HUES64 (cell line): Measurements from ENCODE around the gene CGA.

ENCODE experiments used
- H3K27ac ChIP-seq: 2 replicates; pipeline ENCODE4 v1.7.0; 2013; ENCODE audit warnings: low read depth, low read length, inconsistent platforms
- H3K27me3 ChIP-seq: 2 replicates; pipeline ENCODE4 v1.6.1; 2013; ENCODE audit warnings: mild to moderate bottlenecking, low read length; ENCODE audit not compliant: insufficient read depth
- H3K36me3 ChIP-seq: 2 replicates; pipeline ENCODE4 v1.6.1; 2013; ENCODE audit warnings: mild to moderate bottlenecking, low read length; ENCODE audit not compliant: insufficient read depth
- H3K4me1 ChIP-seq: 2 replicates; pipeline ENCODE4 v1.6.1; 2013; ENCODE audit warnings: mild to moderate bottlenecking, low read length, moderate library complexity; ENCODE audit not compliant: insufficient read depth
- H3K4me3 ChIP-seq: 2 replicates; pipeline ENCODE4 v1.5.1; 2013; ENCODE audit warnings: mild to moderate bottlenecking, low read length, moderate library complexity
- H3K9ac ChIP-seq: 2 replicates; pipeline ENCODE4 v1.6.1; 2013; ENCODE audit warnings: mild to moderate bottlenecking, low read depth, low read length
- H3K9me3 ChIP-seq: 2 replicates; pipeline ENCODE4 v1.6.1; 2013; ENCODE audit warnings: low read depth, low read length; ENCODE audit not compliant: insufficient read depth
- WGBS: fragments of 150-250, 120-280 bp; methylation state at CpG from one replicate; pipeline ENCODE4 v1.1.7; 2013; ENCODE audit warnings: missing lambda C conversion rate; 5-methylcytosine and 5-hydroxymethylcytosine counted together

CGA gene

GRCh38 chr6:87089135-87089534 is 5.8 kb downstream of the CGA start:
- H3K9ac ChIP-seq, result no peak overlapping the region
- no peaks in the 10 kb centered on the region for H3K36me3 ChIP-seq
- no peaks in the 10 kb centered on the region for H3K9me3 ChIP-seq
- WGBS, result 100% methylated on average over 1 of the region's 2 CpGs
- no peaks in the 10 kb centered on the region for H3K27me3 ChIP-seq
- H3K4me3 ChIP-seq, result no peak overlapping the region
- no peak overlapping the region for H3K27ac ChIP-seq
- H3K4me1 ChIP-seq, result no peaks in the 10 kb centered on the region

GRCh38 chr6:87088076-87088475 is 6.8 kb downstream of the CGA start:
- WGBS, result 92% methylated on average over 4 of the region's 4 CpGs
- H3K9ac ChIP-seq, result no peak overlapping the region
- no peak overlapping the region for H3K27ac ChIP-seq
- no peak overlapping the region for H3K4me3 ChIP-seq
- H3K4me1 ChIP-seq, result no peaks in the 10 kb centered on the region
- no peaks in the 10 kb centered on the region for H3K27me3 ChIP-seq
- H3K36me3 ChIP-seq, result no peaks in the 10 kb centered on the region
- H3K9me3 ChIP-seq, result no peaks in the 10 kb centered on the region

GRCh38 chr6:87082160-87082721 is 12.7 kb downstream of the CGA start:
- 87% methylated on average over 2 of the region's 2 CpGs for WGBS
- no peaks in the 10 kb centered on the region for H3K27me3 ChIP-seq
- H3K9me3 ChIP-seq, result no peaks in the 10 kb centered on the region
- no peak overlapping the region for H3K9ac ChIP-seq
- H3K4me3 ChIP-seq, result no peak overlapping the region
- no peak overlapping the region for H3K27ac ChIP-seq
- no peaks in the 10 kb centered on the region for H3K4me1 ChIP-seq
- H3K36me3 ChIP-seq, result no peaks in the 10 kb centered on the region

- Histone ChIP-seq H3K36me3 (no peaks in the 10 kb centered on the region), H3K4me3 (no peak overlapping the region)
- 35% methylated on average over 8 of the region's 8 CpGs for WGBS
Measured at GRCh38 chr6:87078983-87079616, 15.8 kb downstream of the CGA start.

GRCh38 chr6:87075168-87075567 is 19.7 kb downstream of the CGA start:
- 91% methylated on average over 2 of the region's 2 CpGs for WGBS
- H3K36me3 ChIP-seq, result no peaks in the 10 kb centered on the region
- no peaks in the 10 kb centered on the region for H3K27me3 ChIP-seq
- H3K9me3 ChIP-seq, result no peaks in the 10 kb centered on the region
- H3K9ac ChIP-seq, result no peak overlapping the region
- H3K27ac ChIP-seq, result no peak overlapping the region
- no peaks in the 10 kb centered on the region for H3K4me1 ChIP-seq
- H3K4me3 ChIP-seq, result no peak overlapping the region

More at GRCh38 chr6:87078983-87079616, 15.8 kb downstream of the CGA start:
- H3K4me1 ChIP-seq, result no peaks in the 10 kb centered on the region
- no peak overlapping the region for H3K9ac ChIP-seq
- H3K27ac ChIP-seq, result no peak overlapping the region
- no peaks in the 10 kb centered on the region for H3K9me3 ChIP-seq
- no peaks in the 10 kb centered on the region for H3K27me3 ChIP-seq

GRCh38 chr6:87074101-87074621 is 20.7 kb downstream of the CGA start:
- H3K27ac ChIP-seq, result no peak overlapping the region
- 91% methylated on average over 4 of the region's 4 CpGs for WGBS
- H3K36me3 ChIP-seq, result no peaks in the 10 kb centered on the region
- no peaks in the 10 kb centered on the region for H3K4me1 ChIP-seq
- no peak overlapping the region for H3K4me3 ChIP-seq
- H3K27me3 ChIP-seq, result no peaks in the 10 kb centered on the region
- no peak overlapping the region for H3K9ac ChIP-seq
- H3K9me3 ChIP-seq, result no peaks in the 10 kb centered on the region

- H3K9ac ChIP-seq, result no peak overlapping the region
- no peaks in the 10 kb centered on the region for H3K27me3 ChIP-seq
- H3K4me3 ChIP-seq, result no peak overlapping the region
- H3K4me1 ChIP-seq, result no peaks in the 10 kb centered on the region; the same call in 1 of the 2 replicates
- 95% methylated on average over 3 of the region's 3 CpGs for WGBS
- H3K27ac ChIP-seq, result no peak overlapping the region
- H3K9me3 ChIP-seq, result no peaks in the 10 kb centered on the region
- no peaks in the 10 kb centered on the region for H3K36me3 ChIP-seq
Measured at GRCh38 chr6:87071683-87072082, 23.2 kb downstream of the CGA start.

GRCh38 chr6:87070741-87071140 is 24.2 kb downstream of the CGA start:
- 89% methylated on average over 2 of the region's 2 CpGs for WGBS
- Histone ChIP-seq H3K4me3 (no peak overlapping the region), H3K27ac (no peak overlapping the region), H3K4me1 (no peaks in the 10 kb centered on the region; the same call in 1 of the 2 replicates), H3K9ac (no peak overlapping the region), H3K9me3 (no peaks in the 10 kb centered on the region), H3K36me3 (no peaks in the 10 kb centered on the region), H3K27me3 (no peaks in the 10 kb centered on the region)

- Histone ChIP-seq H3K27me3 (no peaks in the 10 kb centered on the region), H3K9me3 (no peaks in the 10 kb centered on the region), H3K4me1 (no peaks in the 10 kb centered on the region; the same call in 1 of the 2 replicates), H3K27ac (no peak overlapping the region), H3K9ac (no peak overlapping the region), H3K36me3 (no peaks in the 10 kb centered on the region), H3K4me3 (no peak overlapping the region)
- WGBS, result 89% methylated on average over 3 of the region's 3 CpGs
Measured at GRCh38 chr6:87068795-87069194, 26.1 kb downstream of the CGA start.

GRCh38 chr6:87066449-87067333 is 28.2 kb downstream of the CGA start:
- Histone ChIP-seq H3K36me3 (no peaks in the 10 kb centered on the region), H3K9me3 (no peaks in the 10 kb centered on the region), H3K27ac (no peak overlapping the region), H3K27me3 (no peaks in the 10 kb centered on the region), H3K9ac (no peak overlapping the region), H3K4me3 (no peak overlapping the region), H3K4me1 (no peaks in the 10 kb centered on the region; the same call in 1 of the 2 replicates)
- WGBS, result 49% methylated on average over 7 of the region's 7 CpGs

GRCh38 chr6:87065117-87065516 is 29.8 kb downstream of the CGA start:
- H3K4me1 ChIP-seq, result no peaks in the 10 kb centered on the region; the same call in 1 of the 2 replicates
- no peak overlapping the region for H3K27ac ChIP-seq
- no peaks in the 10 kb centered on the region for H3K36me3 ChIP-seq
- no peak overlapping the region for H3K4me3 ChIP-seq
- H3K9ac ChIP-seq, result no peak overlapping the region
- no peaks in the 10 kb centered on the region for H3K9me3 ChIP-seq
- H3K27me3 ChIP-seq, result no peaks in the 10 kb centered on the region
- 87% methylated on average over 5 of the region's 5 CpGs for WGBS
